Mesodermal cell (in vitro differentiated cells): ENCODE results near the gene NCKAP5.

ENCODE experiments used
- H3K27ac ChIP-seq: 2 replicates; pipeline ENCODE4 v1.7.0; 2013; ENCODE audit warnings: mild to moderate bottlenecking, low read depth, low read length, moderate library complexity; ENCODE audit not compliant: severe bottlenecking
- H3K36me3 ChIP-seq: 2 replicates; pipeline ENCODE4 v1.7.1; 2013; ENCODE audit warnings: mild to moderate bottlenecking, low read length, moderate library complexity; ENCODE audit not compliant: control insufficient read depth, insufficient read depth
- H3K4me1 ChIP-seq: one replicate; pipeline ENCODE4 v1.7.1; 2013; ENCODE audit warnings: mild to moderate bottlenecking, low read length; ENCODE audit not compliant: insufficient read depth, control insufficient read depth, poor library complexity, severe bottlenecking
- H3K4me3 ChIP-seq: 2 replicates; pipeline ENCODE4 v1.7.0; 2013; ENCODE audit warnings: low read length, control low read depth, mild to moderate bottlenecking; ENCODE audit not compliant: insufficient read depth, poor library complexity, severe bottlenecking; ENCODE audit errors: extremely low read depth
- H3K9me3 ChIP-seq: 2 replicates; pipeline ENCODE4 v1.7.1; 2013; ENCODE audit warnings: mild to moderate bottlenecking, low read length, moderate library complexity; ENCODE audit not compliant: control insufficient read depth
- WGBS, 2 experiments: methylation state at CpG; one replicate each; pipeline ENCODE4 v1.1.5; 2013; ENCODE audit warnings: missing lambda C conversion rate in 2 of 2; ENCODE audit not compliant: insufficient coverage in 2 of 2; 5-methylcytosine and 5-hydroxymethylcytosine counted together

The NCKAP5 gene

DNA sequence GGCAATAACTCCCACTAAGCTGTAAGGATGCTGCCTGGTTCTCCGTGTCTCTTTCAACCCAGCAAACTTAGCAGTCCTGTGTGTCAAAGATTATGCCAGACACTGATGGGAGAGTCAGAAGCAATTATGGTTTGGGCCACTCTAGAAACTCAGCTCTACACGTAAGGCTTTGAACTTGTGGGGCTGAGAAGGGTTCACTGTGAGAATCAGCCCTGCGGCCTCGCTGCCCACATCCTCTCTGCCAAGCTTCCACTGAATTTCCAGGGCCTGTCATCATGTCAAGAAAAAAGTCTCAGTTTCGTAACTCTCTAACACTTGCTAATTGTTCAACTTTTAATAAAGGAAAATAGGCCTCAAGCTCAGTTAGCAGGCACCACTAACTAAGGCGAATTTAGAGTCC, 589.4 kb downstream of the NCKAP5 start:
- WGBS, 2 experiments: 93 to 96% methylated on average over 3 to 4 of the region's 6 CpGs
- Histone ChIP-seq H3K36me3 (no peaks in the 10 kb centered on the region), H3K27ac (no peak overlapping the region), H3K4me1 (no peaks in the 10 kb centered on the region), H3K4me3 (no peak overlapping the region), H3K9me3 (no peaks in the 10 kb centered on the region)

DNA sequence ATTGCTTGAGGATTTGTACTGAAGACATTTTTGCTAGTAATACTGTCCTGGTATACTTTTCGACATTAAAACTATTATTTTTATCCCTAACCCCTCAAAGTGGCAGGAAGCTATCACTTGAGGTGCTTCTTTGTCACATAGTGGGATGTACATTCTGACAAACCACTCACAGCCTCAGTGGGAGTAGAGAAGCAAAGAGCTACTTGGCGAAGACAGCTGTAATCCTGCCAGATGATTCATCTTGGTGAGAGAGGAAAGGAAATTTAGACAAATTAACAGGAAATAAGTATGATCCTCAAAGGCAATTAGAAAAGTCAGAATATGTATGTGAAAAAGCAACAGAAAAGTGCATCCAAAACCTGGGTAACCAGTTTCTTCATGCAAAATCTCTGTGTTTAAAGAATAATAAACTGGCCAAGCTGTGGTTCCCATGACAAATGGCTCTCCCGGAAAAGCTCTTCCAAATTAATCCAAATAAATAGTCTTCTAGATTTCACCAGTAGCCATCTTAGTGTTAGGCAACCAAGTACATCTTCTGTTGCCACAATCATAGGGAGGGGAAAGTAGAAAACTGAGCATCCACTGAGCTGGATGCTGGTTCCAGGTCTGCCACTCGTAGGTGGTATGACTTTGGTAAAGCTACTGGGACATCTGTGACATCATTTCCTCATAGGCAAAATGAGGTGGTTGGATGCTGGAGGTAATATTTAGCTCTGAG, 590.3 kb downstream of the NCKAP5 start:
- Histone ChIP-seq H3K9me3 (no peaks in the 10 kb centered on the region), H3K4me3 (no peak overlapping the region), H3K4me1 (no peaks in the 10 kb centered on the region), H3K36me3 (no peaks in the 10 kb centered on the region), H3K27ac (no peak overlapping the region)
- WGBS, 2 experiments: 84 to 100% methylated on average over 1 to 3 of the region's 4 CpGs

DNA sequence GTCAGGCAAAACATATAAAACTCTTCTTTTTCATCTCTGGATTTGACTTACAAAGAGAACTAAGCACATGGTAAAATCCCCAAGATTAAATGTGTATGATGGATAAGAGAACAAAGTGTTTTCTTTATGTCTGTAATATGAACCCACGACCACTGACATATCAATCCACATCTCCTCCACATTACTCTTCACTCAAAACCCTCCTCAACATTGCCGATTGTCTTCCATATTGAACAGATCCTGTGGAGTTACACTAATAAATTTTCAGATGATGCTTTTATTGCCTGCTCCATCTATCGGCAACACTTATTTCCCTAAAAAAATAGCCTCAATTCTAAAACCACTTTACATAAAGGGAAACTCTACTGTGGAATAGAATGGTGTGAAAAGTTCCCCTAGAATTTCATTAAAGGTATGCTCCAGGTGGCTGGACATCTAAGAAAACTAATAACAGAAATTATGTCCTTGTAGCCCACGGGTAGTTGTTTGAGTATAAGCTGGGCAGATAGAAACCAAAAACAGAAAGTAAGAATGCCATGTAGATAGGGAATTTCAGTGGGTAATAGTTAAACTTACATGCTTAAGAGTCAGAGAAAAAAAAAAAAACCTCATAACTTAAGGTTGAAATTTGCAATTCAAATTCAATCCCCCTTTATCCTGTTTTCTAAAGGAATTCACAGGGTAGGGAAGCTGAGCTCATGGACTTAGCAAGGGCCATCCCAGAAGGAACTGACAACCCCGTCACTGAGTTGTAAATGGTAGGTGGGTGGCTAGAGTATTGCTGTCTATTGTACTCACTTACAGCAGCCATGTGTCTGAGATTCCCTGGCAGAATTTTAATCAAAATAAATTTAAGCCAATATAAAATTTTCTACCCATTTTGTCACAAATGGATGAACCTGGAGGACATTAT, 592.8 kb downstream of the NCKAP5 start:
- no peaks in the 10 kb centered on the region for H3K4me1 ChIP-seq
- no peak overlapping the region for H3K4me3 ChIP-seq
- no peak overlapping the region for H3K27ac ChIP-seq
- H3K36me3 ChIP-seq: no peaks in the 10 kb centered on the region
- WGBS, 2 experiments: 86% methylated on average over 1 of the region's 5 CpGs; no CpG with 5 or more reads in 1 of the 2 experiments
- no peaks in the 10 kb centered on the region for H3K9me3 ChIP-seq

DNA sequence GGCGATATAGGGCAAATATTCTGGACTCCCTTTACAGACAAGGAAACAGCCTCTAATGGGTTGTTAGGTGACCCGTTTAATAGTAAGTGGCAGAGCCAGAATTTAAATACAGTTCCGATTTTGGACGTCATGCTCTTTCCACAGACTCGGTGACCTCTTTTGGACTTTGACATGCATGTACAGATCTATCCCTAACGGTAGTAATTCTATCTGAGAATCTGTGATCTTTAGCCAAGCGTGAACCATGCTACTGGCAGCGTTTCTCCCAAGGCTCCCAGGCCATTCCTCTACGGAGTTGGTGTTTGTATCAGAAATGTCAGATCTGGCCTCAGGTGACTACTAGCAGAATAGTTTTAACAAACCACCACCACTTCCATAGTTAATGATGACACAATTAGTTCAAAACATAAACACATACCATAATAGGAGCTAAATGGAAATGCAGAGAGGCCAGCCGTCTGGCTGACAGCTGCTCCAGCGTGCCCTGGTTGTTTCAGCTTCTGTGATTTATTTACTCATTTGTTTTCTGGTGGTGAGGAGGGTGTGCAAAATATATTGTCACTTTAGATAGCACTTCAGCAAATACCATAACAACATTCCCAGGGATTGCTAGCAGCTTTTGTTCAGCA, 593.7 kb downstream of the NCKAP5 start:
- WGBS, 2 experiments: 88 to 92% methylated on average over 7 of the region's 11 CpGs
- no peak overlapping the region for H3K27ac ChIP-seq
- no peaks in the 10 kb centered on the region for H3K4me1 ChIP-seq
- no peaks in the 10 kb centered on the region for H3K36me3 ChIP-seq
- H3K4me3 ChIP-seq: no peak overlapping the region
- H3K9me3 ChIP-seq: no peaks in the 10 kb centered on the region

DNA sequence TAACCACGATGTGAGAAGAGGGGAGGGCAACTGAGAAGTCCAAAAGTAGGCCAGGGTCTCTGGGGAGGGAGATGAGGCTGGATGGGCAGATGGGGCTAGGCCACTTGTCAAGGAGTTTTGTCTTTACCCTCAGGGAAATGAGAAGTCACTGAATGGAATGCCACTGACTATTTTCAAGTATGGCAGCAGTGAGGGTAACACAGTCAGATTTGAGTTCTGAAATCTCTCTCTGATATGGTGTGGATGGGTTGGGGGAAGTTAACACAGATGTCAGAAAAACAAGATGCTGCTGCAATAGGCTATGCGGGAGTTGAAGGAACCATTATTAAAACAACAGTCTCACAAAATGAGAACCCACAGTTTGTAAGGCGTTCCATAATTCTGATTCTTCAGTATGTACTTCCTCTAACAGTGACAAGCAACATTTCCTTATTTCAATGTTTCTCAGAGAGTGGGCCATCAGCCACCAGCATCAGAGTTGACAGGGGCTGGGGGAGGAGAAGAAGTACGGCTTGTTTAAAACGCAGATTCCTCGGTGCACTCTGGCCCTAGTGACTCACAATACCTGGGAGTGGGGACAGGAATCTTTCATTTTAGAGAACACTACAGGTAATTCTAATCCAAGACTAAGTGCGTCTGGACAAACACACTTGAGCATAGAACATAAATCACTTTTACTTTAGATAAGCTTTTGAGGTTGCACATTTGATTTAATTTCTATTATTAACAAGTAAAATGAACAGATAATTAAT, 596.8 kb downstream of the NCKAP5 start:
- no peak overlapping the region for H3K27ac ChIP-seq
- no peak overlapping the region for H3K4me3 ChIP-seq
- no peaks in the 10 kb centered on the region for H3K36me3 ChIP-seq
- H3K4me1 ChIP-seq: no peaks in the 10 kb centered on the region
- H3K9me3 ChIP-seq: no peaks in the 10 kb centered on the region
- WGBS, 2 experiments: 86 to 94% methylated on average over 3 to 5 of the region's 7 CpGs

DNA sequence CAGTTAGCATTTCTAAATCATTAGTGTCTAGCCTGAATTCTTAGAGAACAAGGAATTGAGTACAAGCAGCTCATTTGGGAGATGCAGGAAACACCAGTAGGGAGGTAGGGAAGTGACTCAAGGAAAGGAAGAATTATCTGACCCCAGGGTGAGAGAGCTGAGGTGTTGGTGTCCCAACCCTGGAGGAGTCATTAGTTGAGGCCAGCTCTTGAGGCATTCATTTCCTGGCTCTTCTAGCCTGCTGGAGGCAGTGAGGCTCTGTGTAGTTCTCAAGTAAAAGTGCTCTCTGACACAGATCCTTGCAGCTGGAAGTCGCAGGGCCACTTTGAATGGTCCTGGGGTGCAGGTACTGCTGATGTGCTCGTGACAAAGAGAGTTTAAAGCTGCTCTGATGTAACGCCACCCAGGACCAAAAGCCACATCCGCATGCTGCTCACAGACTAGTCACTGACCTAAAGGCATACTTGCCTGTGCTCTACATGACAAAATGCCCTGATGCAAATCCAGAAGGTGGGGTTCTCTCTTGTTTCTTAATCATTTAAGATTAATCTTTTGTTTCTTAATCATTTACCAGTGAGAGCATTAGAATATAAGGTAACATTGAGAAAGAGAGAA, 598.8 kb downstream of the NCKAP5 start:
- no peak overlapping the region for H3K27ac ChIP-seq
- H3K4me3 ChIP-seq: no peak overlapping the region
- H3K9me3 ChIP-seq: no peaks in the 10 kb centered on the region
- no peaks in the 10 kb centered on the region for H3K36me3 ChIP-seq
- 70 to 98% methylated on average over 4 of the region's 4 CpGs for whole genome bisulfite sequencing, 2 experiments
- no peaks in the 10 kb centered on the region for H3K4me1 ChIP-seq

DNA sequence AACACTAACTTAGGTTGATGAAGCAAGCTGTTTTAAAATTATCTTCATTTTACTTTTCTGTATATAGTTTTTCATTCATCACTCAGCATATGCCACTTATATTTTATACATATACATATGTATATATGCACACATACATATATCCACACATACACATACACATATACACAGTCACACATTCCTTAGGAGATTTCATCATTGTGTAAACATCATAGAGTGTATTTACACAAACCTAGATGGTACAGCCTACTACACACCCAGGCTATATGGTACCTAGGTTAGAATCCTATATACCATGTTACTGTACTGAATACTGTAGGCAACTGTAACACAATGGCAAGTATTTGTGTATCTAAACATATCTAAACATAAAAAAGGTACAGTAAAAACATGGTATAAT, 602.8 kb downstream of the NCKAP5 start:
- H3K36me3 ChIP-seq: no peaks in the 10 kb centered on the region

DNA sequence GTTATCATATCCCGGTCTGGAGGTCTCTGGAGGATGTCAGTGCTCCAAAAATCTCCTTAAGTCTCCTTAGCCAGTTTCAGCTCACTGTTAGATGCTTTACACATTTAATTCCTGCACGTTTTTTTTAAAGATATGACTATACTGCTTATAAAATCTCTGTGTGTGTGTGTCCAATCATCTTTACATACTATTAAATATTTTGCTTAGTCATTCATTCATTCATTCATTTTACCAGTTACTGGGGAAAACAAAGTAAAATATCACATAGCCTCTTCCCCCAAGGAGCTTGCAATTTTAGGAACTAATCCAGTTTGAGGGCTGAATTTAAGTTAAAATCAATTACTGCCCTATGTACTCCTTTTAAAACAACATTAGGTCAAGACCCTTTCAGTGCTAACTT, 605.1 kb downstream of the NCKAP5 start:
- no peaks in the 10 kb centered on the region for H3K9me3 ChIP-seq
- H3K27ac ChIP-seq: no peak overlapping the region
- WGBS, 2 experiments: 90 to 100% methylated on average over 1 of the region's 2 CpGs

More for the DNA sequence above, 602.8 kb downstream of the NCKAP5 start:
- no peaks in the 10 kb centered on the region for H3K4me1 ChIP-seq
- no peak overlapping the region for H3K27ac ChIP-seq
- no peaks in the 10 kb centered on the region for H3K9me3 ChIP-seq
- no peak overlapping the region for H3K4me3 ChIP-seq

DNA sequence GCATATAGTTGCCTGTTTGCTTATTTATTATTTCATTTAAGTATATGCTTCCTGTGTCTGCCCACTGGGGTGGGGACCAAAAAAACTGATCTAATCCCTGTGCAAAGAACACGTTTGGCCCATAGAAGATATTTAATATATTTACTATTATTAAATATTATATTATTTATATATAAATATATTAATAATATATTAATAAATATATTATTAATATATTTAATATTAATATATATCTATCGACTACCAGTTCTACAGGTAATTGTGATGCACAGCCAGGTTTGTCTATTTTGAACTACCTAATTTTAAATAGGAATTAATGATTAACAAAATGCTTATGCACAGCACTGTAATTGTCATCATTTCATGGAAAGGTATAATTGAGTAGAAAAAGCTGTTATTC, 609.4 kb downstream of the NCKAP5 start:
- no peak overlapping the region for H3K4me3 ChIP-seq
- H3K27ac ChIP-seq: no peak overlapping the region
- H3K9me3 ChIP-seq: no peaks in the 10 kb centered on the region
- H3K36me3 ChIP-seq: no peaks in the 10 kb centered on the region
- no peaks in the 10 kb centered on the region for H3K4me1 ChIP-seq
- no CpG with 5 or more reads among the region's 2 CpGs for WGBS, 2 experiments

More for the DNA sequence above, 605.1 kb downstream of the NCKAP5 start:
- Histone ChIP-seq H3K4me3 (no peak overlapping the region), H3K36me3 (no peaks in the 10 kb centered on the region), H3K4me1 (no peaks in the 10 kb centered on the region)
